NT2/D1 (cell line): Measurements from ENCODE around the gene NDST1.

Experiments used
- DNase-seq: peaks from one replicate; pipeline ENCODE4 v3.0.0-alpha.2; 2011; ENCODE audit warnings: low read depth, low spot score
- H3K27me3 ChIP-seq: 2 replicates; pipeline ENCODE4 v1.6.0; 2011; ENCODE audit warnings: mild to moderate bottlenecking; ENCODE audit not compliant: insufficient read length, insufficient read depth
- H3K36me3 ChIP-seq: 2 replicates; pipeline ENCODE4 v1.6.1; 2011; ENCODE audit warnings: mild to moderate bottlenecking, low read length, mixed read lengths; ENCODE audit not compliant: insufficient read depth, insufficient read length
- H3K4me1 ChIP-seq: 2 replicates; pipeline ENCODE4 v1.5.1; 2011; ENCODE audit not compliant: insufficient read depth, insufficient read length
- H3K4me3 ChIP-seq: 2 replicates; pipeline ENCODE4 v1.5.1; 2011; ENCODE audit warnings: low read depth; ENCODE audit not compliant: insufficient read length
- H3K9ac ChIP-seq: 2 replicates; pipeline ENCODE4 v1.6.0; 2011; ENCODE audit warnings: low read depth; ENCODE audit not compliant: insufficient read length
- H3K9me3 ChIP-seq: 2 replicates; pipeline ENCODE4 v1.5.1; 2011; ENCODE audit warnings: mild to moderate bottlenecking, low read length; ENCODE audit not compliant: insufficient read depth
- SUZ12 ChIP-seq: IDR thresholded peaks from 2 replicates; pipeline ENCODE4 v1.6.1; 2011; ENCODE audit not compliant: insufficient read length, insufficient read depth; ENCODE audit errors: extremely low read depth
- YY1 ChIP-seq: IDR thresholded peaks from 2 replicates; pipeline ENCODE4 v1.6.1; 2011; ENCODE audit not compliant: insufficient read length, insufficient read depth
- ZNF274 ChIP-seq: IDR thresholded peaks from 2 replicates; pipeline ENCODE4 v1.6.1; 2011; ENCODE audit warnings: mild to moderate bottlenecking, low read depth, low read length

Gene NDST1

GRCh38 chr5:150553402-150553801 is 45.5 kb downstream of the NDST1 start:
- Histone ChIP-seq H3K36me3 (peaks cover 90% of the 10 kb centered on the region), H3K9ac (no peak overlapping the region), H3K9me3 (no peaks in the 10 kb centered on the region), H3K27me3 (no peaks in the 10 kb centered on the region), H3K4me1 (no peaks in the 10 kb centered on the region), H3K4me3 (no peak overlapping the region)
- no peak for TF ChIP-seq ZNF274
- no peak for TF ChIP-seq YY1
- no peak for TF ChIP-seq SUZ12
- DNase-seq = no peak

- peaks cover 88% of the 10 kb centered on the region for H3K36me3 ChIP-seq
- no peak overlapping the region for H3K9ac ChIP-seq
- H3K4me3 ChIP-seq = no peak overlapping the region
- no peaks in the 10 kb centered on the region for H3K27me3 ChIP-seq
- no peak for DNase-seq
- TF ChIP-seq ZNF274 = no peak
- H3K9me3 ChIP-seq = no peaks in the 10 kb centered on the region
- no peaks in the 10 kb centered on the region for H3K4me1 ChIP-seq
Observed at GRCh38 chr5:150553911-150554310, 46.0 kb downstream of the NDST1 start.

GRCh38 chr5:150554857-150555256 is 46.9 kb downstream of the NDST1 start:
- Histone ChIP-seq H3K36me3 (peaks cover 80% of the 10 kb centered on the region), H3K27me3 (no peaks in the 10 kb centered on the region), H3K4me3 (no peak overlapping the region), H3K9ac (no peak overlapping the region), H3K9me3 (no peaks in the 10 kb centered on the region), H3K4me1 (no peaks in the 10 kb centered on the region)
- no peak for TF ChIP-seq SUZ12
- no peak for TF ChIP-seq YY1
- no peak for TF ChIP-seq ZNF274
- DNase-seq = no peak

GRCh38 chr5:150556106-150556505 is 48.2 kb downstream of the NDST1 start:
- TF ChIP-seq YY1 (no peak), ZNF274 (no peak), SUZ12 (no peak)
- H3K9ac ChIP-seq = no peak overlapping the region
- no peaks in the 10 kb centered on the region for H3K9me3 ChIP-seq
- DNase-seq = no peak
- H3K36me3 ChIP-seq = peaks cover 67% of the 10 kb centered on the region
- H3K4me3 ChIP-seq = no peak overlapping the region
- no peaks in the 10 kb centered on the region for H3K4me1 ChIP-seq
- no peaks in the 10 kb centered on the region for H3K27me3 ChIP-seq

- H3K27me3 ChIP-seq = no peaks in the 10 kb centered on the region
- H3K4me1 ChIP-seq = no peaks in the 10 kb centered on the region
- DNase-seq = no peak
- no peak for TF ChIP-seq YY1
- no peak for TF ChIP-seq SUZ12
- no peak for TF ChIP-seq ZNF274
- H3K36me3 ChIP-seq = peaks cover 58% of the 10 kb centered on the region
- no peaks in the 10 kb centered on the region for H3K9me3 ChIP-seq
- H3K9ac ChIP-seq = no peak overlapping the region
- no peak overlapping the region for H3K4me3 ChIP-seq
Observed at GRCh38 chr5:150556859-150557508, 49.1 kb downstream of the NDST1 start.

- no peak overlapping the region for H3K9ac ChIP-seq
- H3K4me1 ChIP-seq = no peaks in the 10 kb centered on the region
- H3K4me3 ChIP-seq = no peak overlapping the region
- TF ChIP-seq ZNF274 = no peak
- TF ChIP-seq YY1 = no peak
- no peak for TF ChIP-seq SUZ12
- H3K27me3 ChIP-seq = no peaks in the 10 kb centered on the region
- peaks cover 54% of the 10 kb centered on the region for H3K36me3 ChIP-seq
- DNase-seq = no peak
- no peaks in the 10 kb centered on the region for H3K9me3 ChIP-seq
Observed at GRCh38 chr5:150557509-150557872, 49.6 kb downstream of the NDST1 start.

- no peaks in the 10 kb centered on the region for H3K27me3 ChIP-seq
- peaks cover 48% of the 10 kb centered on the region for H3K36me3 ChIP-seq
- no peak for DNase-seq
- TF ChIP-seq ZNF274 = no peak
- TF ChIP-seq SUZ12 = no peak
- no peak for TF ChIP-seq YY1
- H3K4me3 ChIP-seq = no peak overlapping the region
- H3K9ac ChIP-seq = no peak overlapping the region
- H3K9me3 ChIP-seq = no peaks in the 10 kb centered on the region
- H3K4me1 ChIP-seq = no peaks in the 10 kb centered on the region
Observed at GRCh38 chr5:150558088-150558621, 50.2 kb downstream of the NDST1 start.

- Histone ChIP-seq H3K9me3 (no peaks in the 10 kb centered on the region), H3K4me3 (no peak overlapping the region), H3K4me1 (no peaks in the 10 kb centered on the region), H3K9ac (no peak overlapping the region), H3K27me3 (no peaks in the 10 kb centered on the region), H3K36me3 (peaks cover 39% of the 10 kb centered on the region)
- DNase-seq = no peak
- no peak for TF ChIP-seq YY1
Observed at GRCh38 chr5:150559088-150559487, 51.2 kb downstream of the NDST1 start.
